HepG2 (cell line): Measurements from ENCODE around the gene GPR183. TPM values are rescaled to one million over a fixed set of nuclear protein-coding genes. Genes with fewer than 3 reads are reported as not detected.

Source experiments
- ATAC-seq: fragments of 200-7000 bp; cut with Tn5 transposase; 3 replicates; pipeline ENCODE4 v1.9.1; 2020; ENCODE audit warnings: mild to moderate bottlenecking, moderate library complexity
- BruUV-seq: library from RNA; stranded (reverse); fragments of 400-500 nt; replicated peaks from 2 replicates; lab custom pipeline; 2021; lab: Mats Ljungman, UMichigan
- CTCF ChIA-PET: fragments of 300-600 bp; formaldehyde crosslinking; extraction: SDS; loops from one replicate; lab custom pipeline; 2021; ENCODE audit warnings: low total read pairs, inconsistent platforms, low intra/inter-chr PET ratio; lab: Yijun Ruan, JAX
- POLR2A ChIA-PET: fragments of 350-600 bp; sonication (Branson Sonifier 250); formaldehyde crosslinking; loops from one replicate; lab custom pipeline; 2020; ENCODE audit warnings: antibody characterized with exemption, inconsistent platforms; lab: Yijun Ruan, JAX
- DNase-seq: peaks from one replicate; pipeline ENCODE4 v3.0.0-alpha.2; 2015; ENCODE audit warnings: low spot score
- FAIRE-seq: peaks from 3 replicates; lab custom pipeline; 2011; peaks lifted over from hg19 to GRCh38; lab: Jason Lieb, UNC
- H2AFZ ChIP-seq: one replicate; pipeline ENCODE4 v1.6.1; 2011; ENCODE audit warnings: low read length, inconsistent platforms
- H3K27ac ChIP-seq: fragments of 300-600 bp; 3 replicates; pipeline ENCODE4 v1.8.0; 2011; ENCODE audit warnings: mixed run types, mild to moderate bottlenecking, mixed read lengths, low read length, inconsistent platforms; ENCODE audit not compliant: insufficient read depth; ENCODE audit errors: extremely low read length
- H3K27me3 ChIP-seq, 2 experiments: fragments of 200-600 bp in 1 of 2; 2 replicates in 1 of 2; 3 replicates in 1 of 2; pipeline versions ENCODE4 v1.6.0 to v1.8.0; 2011; ENCODE audit warnings: low read length in 2 of 2, mild to moderate bottlenecking in 2 of 2, moderate library complexity in 2 of 2, inconsistent platforms in 1 of 2; ENCODE audit not compliant: insufficient read depth in 2 of 2, control insufficient read depth in 1 of 2
- H3K36me3 ChIP-seq, 2 experiments: fragments of 200-600 bp in 1 of 2; replicated peaks in 1 of 2; 2 replicates in 1 of 2; 3 replicates in 1 of 2; pipeline versions ENCODE4 v1.5.1 to v1.8.0; 2011; ENCODE audit warnings: low read length in 2 of 2, inconsistent platforms in 1 of 2; ENCODE audit not compliant: insufficient read depth in 2 of 2, control insufficient read depth in 1 of 2
- H3K4me1 ChIP-seq: 2 replicates; pipeline ENCODE4 v1.5.1; 2012; ENCODE audit warnings: low read length, inconsistent platforms; ENCODE audit not compliant: insufficient read depth
- H3K4me2 ChIP-seq: 2 replicates; pipeline ENCODE4 v1.6.0; 2011; ENCODE audit warnings: low read depth, low read length, inconsistent platforms
- H3K4me3 ChIP-seq, 3 experiments: fragments of 200-600 bp in 1 of 3; sonication (generic), shearing (Covaris generic) in 1 of 3; replicated peaks in 1 of 3; 2 replicates each; pipeline ENCODE4 v1.5.1; 2011 to 2016; ENCODE audit warnings: low read length in 3 of 3, inconsistent platforms in 2 of 3, low read depth in 2 of 3, mild to moderate bottlenecking in 2 of 3, control low read depth in 1 of 3, mixed read lengths in 1 of 3; ENCODE audit not compliant: insufficient read depth in 1 of 3
- H3K79me2 ChIP-seq: one replicate; pipeline ENCODE4 v1.6.1; 2011; ENCODE audit warnings: low read length, inconsistent platforms; ENCODE audit not compliant: insufficient read depth
- H3K9ac ChIP-seq: 2 replicates; pipeline ENCODE4 v1.6.0; 2011; ENCODE audit warnings: mild to moderate bottlenecking, low read depth, low read length, inconsistent platforms; ENCODE audit not compliant: insufficient read depth
- H3K9me3 ChIP-seq: 2 replicates; pipeline ENCODE4 v1.5.1; 2012; ENCODE audit warnings: mild to moderate bottlenecking, low read length
- H4K20me1 ChIP-seq: 2 replicates; pipeline ENCODE4 v1.6.0; 2011; ENCODE audit warnings: inconsistent platforms, mild to moderate bottlenecking, low read length, moderate library complexity; ENCODE audit not compliant: insufficient read depth
- ATF6 ChIP-seq: sonication (generic); formaldehyde crosslinking; conservative IDR thresholded peaks from 2 replicates; pipeline ENCODE4 v1.4.0; 2020; ENCODE audit warnings: missing genetic modification reagents
- CCAR2 ChIP-seq: fragments of 200-400 bp; formaldehyde crosslinking; optimal IDR thresholded peaks from 2 replicates; pipeline ENCODE3; 2018; ENCODE audit warnings: low read depth, mild to moderate bottlenecking, low read length, moderate library complexity
- LCORL ChIP-seq, 2 experiments: fragments of 450-650 bp in 1 of 2; sonication (generic) in 1 of 2; formaldehyde crosslinking in 1 of 2; IDR thresholded peaks; 2 replicates each; pipeline versions ENCODE4 v1.5.0 to v1.6.1; 2017 to 2020; ENCODE audit warnings: antibody characterized with exemption in 1 of 2, missing genetic modification reagents in 1 of 2
- MBD4 ChIP-seq: IDR thresholded peaks from 2 replicates; pipeline ENCODE4 v1.6.1; 2012; ENCODE audit warnings: low read length, inconsistent platforms, borderline replicate concordance
- MEF2D ChIP-seq: sonication (generic); formaldehyde crosslinking; IDR thresholded peaks from 2 replicates; pipeline ENCODE4 v1.5.1; 2020; ENCODE audit warnings: mild to moderate bottlenecking, missing genetic modification reagents
- SP2 ChIP-seq: sonication (generic); formaldehyde crosslinking; IDR thresholded peaks from 2 replicates; pipeline ENCODE4 v1.5.1; 2020; ENCODE audit warnings: mild to moderate bottlenecking, missing genetic modification reagents
- ZBTB34 ChIP-seq: sonication (generic); formaldehyde crosslinking; IDR thresholded peaks from 2 replicates; pipeline ENCODE4 v1.8.0; 2022; ENCODE audit warnings: mild to moderate bottlenecking, missing genetic modification reagents
- ZNF256 ChIP-seq: sonication (generic); formaldehyde crosslinking; conservative IDR thresholded peaks from 2 replicates; pipeline ENCODE4 v1.4.0; 2020; ENCODE audit warnings: missing genetic modification reagents
- WGBS: methylation state at CpG from one replicate; pipeline ENCODE4 v1.1.6; 2017; ENCODE audit warnings: low lambda C conversion rate; 5-methylcytosine and 5-hydroxymethylcytosine counted together
- in situ Hi-C: cut with HindIII; loops from 2 replicates; pipeline ENCODE4 v1.10.0; 2017; ENCODE audit warnings: low pct_unique_long_range_greater_than_20kb; ENCODE audit not compliant: extremely low pct_ligation_motif_present
- intact Hi-C: fragments of 100-400 bp; cut with micrococcal nuclease; formaldehyde crosslinking; loops from one replicate; pipeline ENCODE4 v1.10.0; 2022; ENCODE audit not compliant: unreplicated experiment
- polyA plus RNA-seq, 8 experiments: library from polyadenylated mRNA; depleted of rRNA in 3 of 8; stranded (reverse) in 7 of 8; unstranded in 1 of 8; fragments of >200 nt; fragmentation: Illumina TruSeq in 4 of 8; extraction: Trizol in 4 of 8; gene quantifications; 2 replicates each; pipeline versions ENCODE4 v1.2.1 to v1.2.3, GENCODE V29; 2011 to 2016; ENCODE audit warnings: low read depth in 4 of 8, missing spikeins in 1 of 8, mixed read lengths in 1 of 8; ENCODE audit not compliant: insufficient read depth in 1 of 8
- total RNA-seq, 5 experiments: library from RNA; depleted of rRNA; stranded (reverse); fragments of >200 nt; fragmentation: Illumina TruSeq; extraction: Trizol; gene quantifications; 2 replicates each; pipeline ENCODE4 v1.2.3, GENCODE V29; 2016; ENCODE audit warnings: low read depth in 1 of 5

Gene GPR183
- total and polyA plus RNA-seq, 2 of the 13 experiments (the other 11 are each of a cell fraction or from before 2014, with no cell fraction given) = not detected

DNA sequence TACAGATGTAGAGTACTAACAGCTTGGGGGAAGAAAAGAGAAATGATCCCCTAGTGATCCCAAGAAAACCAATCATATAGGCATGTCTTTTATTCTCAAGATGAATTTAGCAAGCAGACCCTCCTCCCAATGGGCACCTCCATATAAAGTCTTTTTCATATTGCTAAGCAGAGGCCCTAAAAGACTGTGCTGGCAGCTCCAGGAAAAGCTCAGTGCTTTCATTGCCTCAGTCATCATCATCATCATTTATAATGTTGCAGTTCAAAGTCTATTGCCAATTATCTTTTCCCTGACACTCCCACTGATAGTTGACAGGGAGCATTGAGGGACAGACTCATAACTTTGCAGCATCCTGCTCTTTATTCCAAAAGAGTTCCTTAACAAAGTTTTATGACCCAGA lies 13.0 kb downstream of the GPR183 start (continued):
- TF ChIP-seq ZBTB34 (CRISPR knock-in tag) = no peak

GRCh38 chr13:99293178-99293577 lies 14.0 kb downstream of the GPR183 start:
- intact Hi-C loops (no loop called here), in situ Hi-C loops (no loop called here)
- Histone ChIP-seq H3K79me2 (no peaks in the 10 kb centered on the region), H4K20me1 (no peaks in the 10 kb centered on the region), H3K36me3 (peaks cover 3 to 11% of the 10 kb centered on the region in 2 experiments; a peak in 3 of 5 replicates), H3K4me2 (no peak overlapping the region), H3K27ac (no peak overlapping the region), H3K27me3 (no peaks in the 10 kb centered on the region), H3K9ac (no peak overlapping the region), H2AFZ (no peak overlapping the region), H3K4me1 (no peaks in the 10 kb centered on the region), H3K9me3 (no peaks in the 10 kb centered on the region), H3K4me3 (no peak overlapping the region)
- no peak for ATAC-seq
- 100% methylated on average over 2 of the region's 2 CpGs for WGBS
- DNase-seq = no peak
- FAIRE-seq = no peak
- CTCF ChIA-PET = no interaction called here
- POLR2A ChIA-PET = no interaction called here
- TF ChIP-seq MBD4 (no peak), SP2 (CRISPR knock-in tag) (no peak), LCORL (IDR thresholded peaks at IDR 0.05) (no peak), LCORL (CRISPR knock-in tag; IDR thresholded peaks at IDR 0.05) (no peak), MEF2D (CRISPR knock-in tag) (no peak), ATF6 (CRISPR knock-in tag) (no peak), ZNF256 (CRISPR knock-in tag) (no peak), CCAR2 (no peak)
- no TSS peak for BruUV-seq
